Gastrocnemius medialis (tissue), 4 donors: Measurements from ENCODE around the gene THBS4. TPM values are rescaled to one million over a fixed set of nuclear protein-coding genes. Genes with fewer than 3 reads are reported as not detected.
"Not testable (repeated sequence)": the region's sequence is repeated elsewhere in the genome, so short reads cannot be mapped to it uniquely, and the experiment has no call there.

Experiments used
- ATAC-seq, 2 donors: fragments of 150-250 bp; one replicate each; pipeline ENCODE4 v1.9.1; 2016
- DNase-seq, 2 donors: peaks; one replicate each; pipeline ENCODE4 v3.0.0-alpha.2; 2019
- H3K27ac ChIP-seq, 4 donors: fragments of 200-600 bp; sonication (generic); 1 replicate in 1 of 4; 2 replicates in 3 of 4; pipeline ENCODE4 v1.5.1; 2016 to 2018; ENCODE audit warnings: mild to moderate bottlenecking in 2 of 4, moderate library complexity in 1 of 4
- H3K27me3 ChIP-seq, 3 donors: fragments of 200-600 bp; sonication (generic) in 2 of 3; 1 replicate in 1 of 3; 2 replicates in 2 of 3; pipeline versions ENCODE4 v1.5.1 to v1.6.0; 2016 to 2019; ENCODE audit warnings: mild to moderate bottlenecking in 1 of 3, moderate library complexity in 1 of 3
- H3K36me3 ChIP-seq, 2 donors: fragments of 200-600 bp; sonication (generic) in 1 of 2; one replicate each; pipeline ENCODE4 v1.5.1; 2017 to 2018
- H3K4me1 ChIP-seq, 2 donors: fragments of 200-600 bp; sonication (generic) in 1 of 2; one replicate each; pipeline ENCODE4 v1.5.1; 2016 to 2017; ENCODE audit warnings: mild to moderate bottlenecking in 2 of 2
- H3K4me3 ChIP-seq, 4 donors: fragments of 200-600 bp; sonication (generic) in 3 of 4; 1 replicate in 1 of 4; 2 replicates in 3 of 4; pipeline ENCODE4 v1.5.1; 2016 to 2019; ENCODE audit warnings: mild to moderate bottlenecking in 2 of 4
- H3K9me3 ChIP-seq, 3 donors: fragments of 200-600 bp; sonication (generic) in 2 of 3; 1 replicate in 1 of 3; 2 replicates in 2 of 3; pipeline ENCODE4 v1.5.1; 2016 to 2019
- CTCF ChIP-seq, 5 experiments: fragments of 450-650 bp in 3 of 5; fragments of 200-600 bp in 2 of 5; sonication (generic) in 2 of 5; IDR thresholded peaks in 4 of 5; conservative IDR thresholded peaks in 1 of 5; 1 replicate in 4 of 5; 2 replicates in 1 of 5; pipeline ENCODE4 v1.5.1; 2016 to 2019; ENCODE audit warnings: antibody characterized with exemption in 5 of 5, mild to moderate bottlenecking in 3 of 5, moderate library complexity in 3 of 5
- POLR2A ChIP-seq, 2 donors: fragments of 450-650 bp; IDR thresholded peaks; one replicate each; pipeline ENCODE4 v1.6.1; 2017; ENCODE audit warnings: antibody characterized with exemption in 2 of 2, mild to moderate bottlenecking in 2 of 2, moderate library complexity in 2 of 2
- in situ Hi-C, 4 donors: fragments of 200-750 bp; cut with MboI; loops; one replicate each; pipeline versions ENCODE4 v1.15.0 to v1.8.0; 2017; ENCODE audit warnings: low sequenced_read_pairs in 4 of 4
- intact Hi-C: fragments of 100-400 bp; cut with DNase I; formaldehyde crosslinking; loops from one replicate; pipeline ENCODE4 v1.15.1; 2023; ENCODE audit warnings: low total_unique reads
- total RNA-seq, 4 donors: library from RNA; depleted of rRNA; stranded (reverse); fragments of >200 nt; gene quantifications; one replicate each; pipeline versions ENCODE4 v1.1.0 to v1.2.3, GENCODE V29; 2016

Gene THBS4
- total RNA-seq, 4 donors from 2014 or later, result 23.3 to 336 (median 38.4) TPM

- TF ChIP-seq CTCF (IDR thresholded peaks at IDR 0.05 in 4 of 5, conservative IDR thresholded peaks at IDR 0.05 in 1 of 5) (peak; percentile 49 to 91 (median 75)), POLR2A (IDR thresholded peaks at IDR 0.05) (no peak)
- ATAC-seq (peak; percentile 57 to 73), DNase-seq (peak; percentile 20 to 52)
- in situ Hi-C loops, result loop anchor here in 1 of 4 donors (25.0 kb wide), 1 partner anchor 580 kb away; the partner anchor contains the start of genes DHFR and MSH3
- Histone ChIP-seq H3K27ac (peak overlapping the region; percentile 50 to 67 (median 64)), H3K9me3 (no peaks in the 10 kb centered on the region), H3K27me3 (no peaks in the 10 kb centered on the region), H3K36me3 (no peaks in the 10 kb centered on the region), H3K4me3 (peak overlapping the region; percentile 38 to 46 (median 44)), H3K4me1 (peaks cover 6 to 12% of the 10 kb centered on the region in 2 donors)
- intact Hi-C loops, result loop anchor here (2.0 to 5.0 kb wide), 2 partner anchors 225 to 1058 kb away; no protein-coding TSS in a partner anchor
These were observed 47.6 kb downstream of the THBS4 start for GRCh38 chr5:80082731-80083100.

- Histone ChIP-seq H3K9me3 (no peaks in the 10 kb centered on the region), H3K4me1 (peaks cover 6 to 12% of the 10 kb centered on the region in 2 donors), H3K27ac (peak overlapping the region; percentile 50 to 67 (median 64)), H3K36me3 (no peaks in the 10 kb centered on the region), H3K4me3 (peak overlapping the region; percentile 38 to 46 (median 44)), H3K27me3 (no peaks in the 10 kb centered on the region)
- TF ChIP-seq CTCF (IDR thresholded peaks at IDR 0.05 in 4 of 5, conservative IDR thresholded peaks at IDR 0.05 in 1 of 5), result peak; percentile 54 to 78 (median 64)
- TF ChIP-seq POLR2A (IDR thresholded peaks at IDR 0.05), result no peak
- intact Hi-C loops, result loop anchor here (2.0 to 5.0 kb wide), 2 partner anchors 226 to 1058 kb away; no protein-coding TSS in a partner anchor
- in situ Hi-C loops, result loop anchor here in 1 of 4 donors (25.0 kb wide), 1 partner anchor 579 kb away; the partner anchor contains the start of genes DHFR and MSH3
- ATAC-seq (peak; percentile 82 to 84), DNase-seq (peak in 1 of 2 donors; percentile 16)
These were observed 48.1 kb downstream of the THBS4 start for GRCh38 chr5:80083101-80083890.

- intact Hi-C loops (loop anchor here (1.0 to 5.0 kb wide), 2 partner anchors 184 to 316 kb away; partner anchors contain the start of gene ZFYVE16), in situ Hi-C loops (loop anchor here (5.0 to 25.0 kb wide), 4 partner anchors 184 to 571 kb away; partner anchors contain the start of genes DHFR (in 1 of the 4) and MSH3 (in 1 of the 4))
- no peak for DNase-seq
- H3K4me3 ChIP-seq, result no peak overlapping the region
- no peaks in the 10 kb centered on the region for H3K4me1 ChIP-seq
- H3K27me3 ChIP-seq, result no peaks in the 10 kb centered on the region
- no peak for TF ChIP-seq CTCF (IDR thresholded peaks at IDR 0.05 in 4 of 5, conservative IDR thresholded peaks at IDR 0.05 in 1 of 5)
- no peak for TF ChIP-seq POLR2A (IDR thresholded peaks at IDR 0.05)
- no peak for ATAC-seq
- H3K27ac ChIP-seq, result no peak overlapping the region
- no peaks in the 10 kb centered on the region for H3K9me3 ChIP-seq
- H3K36me3 ChIP-seq, result no peaks in the 10 kb centered on the region
These were observed 55.7 kb downstream of the THBS4 start for GRCh38 chr5:80090884-80091166.

GRCh38 chr5:80091792-80092192 is 56.6 kb downstream of the THBS4 start:
- not testable (repeated sequence) for H3K27ac ChIP-seq, H3K4me1 ChIP-seq, H3K9me3 ChIP-seq, H3K36me3 ChIP-seq, H3K4me3 ChIP-seq, H3K27me3 ChIP-seq
- DNase-seq (peak in 1 of 2 donors; percentile 25), ATAC-seq (peak; percentile 55 to 69)
- in situ Hi-C loops, result loop anchor here (5.0 to 25.0 kb wide), 4 partner anchors 183 to 571 kb away; partner anchors contain the start of genes DHFR (in 1 of the 4) and MSH3 (in 1 of the 4)
- intact Hi-C loops, result loop anchor here (1.0 to 5.0 kb wide), 3 partner anchors 184 to 316 kb away; partner anchors contain the start of gene ZFYVE16
- peak; percentile 77 to 86 (median 83) for TF ChIP-seq CTCF (IDR thresholded peaks at IDR 0.05 in 4 of 5, conservative IDR thresholded peaks at IDR 0.05 in 1 of 5)
